D341Med (cell line): ENCODE results near the gene CCDC18.
"Not testable (repeated sequence)": the region's sequence is repeated elsewhere in the genome, so short reads cannot be mapped to it uniquely, and the experiment has no call there.

ENCODE experiments used
- DNase-seq: peaks from one replicate; pipeline ENCODE4 v3.0.0; 2012; ENCODE audit warnings: low spot score

CCDC18 gene

DNA sequence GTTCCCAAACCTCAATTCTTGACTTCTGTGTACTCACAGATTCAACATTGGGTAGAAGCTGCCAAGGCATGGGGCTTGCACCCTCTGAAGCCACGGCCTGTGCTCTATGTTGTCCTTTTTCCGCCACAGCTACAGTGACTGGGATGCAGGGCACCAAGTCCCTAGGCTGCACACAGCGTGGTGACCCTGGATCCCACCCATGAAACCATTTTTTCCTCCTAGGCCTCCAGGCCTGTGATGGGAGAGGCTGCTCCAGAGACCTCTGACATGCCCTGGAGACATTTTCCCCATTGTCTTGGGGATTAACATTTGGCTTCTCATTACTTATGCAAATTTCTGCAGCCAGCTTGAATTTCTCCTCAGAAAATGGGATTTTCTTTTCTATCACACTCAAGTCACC, 62.7 kb downstream of the CCDC18 start:
- not testable (repeated sequence) for DNase-seq

DNA sequence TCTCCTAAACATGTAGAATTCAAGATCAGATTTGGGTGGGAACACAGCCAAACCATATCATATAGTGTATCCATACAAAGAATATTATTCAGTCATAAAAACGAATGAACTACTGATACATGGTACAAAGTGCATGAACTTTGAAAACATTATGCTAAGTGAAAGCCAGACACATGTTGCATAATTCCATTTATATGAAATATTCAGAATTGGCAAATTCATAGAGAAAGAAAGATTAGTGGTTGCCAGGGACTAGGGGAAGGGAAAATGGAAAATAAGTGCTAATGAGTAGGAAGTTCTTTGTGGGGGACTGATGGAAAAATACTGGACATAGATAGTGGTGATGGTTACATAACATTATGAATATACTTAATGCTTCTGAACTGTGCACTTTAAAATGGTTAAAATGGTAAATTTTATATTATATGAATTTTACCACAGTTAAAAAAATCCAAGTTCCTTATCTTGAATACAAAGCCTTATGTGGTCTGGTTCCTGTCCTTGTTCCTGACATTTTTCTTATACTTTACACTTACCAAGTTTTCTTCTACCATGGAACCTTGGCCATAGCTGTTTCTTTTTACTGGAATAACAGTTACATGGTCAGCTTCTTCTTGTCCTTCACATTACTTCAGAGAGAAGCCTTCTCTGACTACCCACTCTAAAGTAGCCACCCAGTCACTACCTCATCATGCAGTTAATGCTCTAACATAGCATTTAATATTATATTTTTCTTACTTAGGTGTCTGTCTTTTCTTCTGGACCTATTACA, 64.0 kb downstream of the CCDC18 start:
- no peak for DNase-seq

DNA sequence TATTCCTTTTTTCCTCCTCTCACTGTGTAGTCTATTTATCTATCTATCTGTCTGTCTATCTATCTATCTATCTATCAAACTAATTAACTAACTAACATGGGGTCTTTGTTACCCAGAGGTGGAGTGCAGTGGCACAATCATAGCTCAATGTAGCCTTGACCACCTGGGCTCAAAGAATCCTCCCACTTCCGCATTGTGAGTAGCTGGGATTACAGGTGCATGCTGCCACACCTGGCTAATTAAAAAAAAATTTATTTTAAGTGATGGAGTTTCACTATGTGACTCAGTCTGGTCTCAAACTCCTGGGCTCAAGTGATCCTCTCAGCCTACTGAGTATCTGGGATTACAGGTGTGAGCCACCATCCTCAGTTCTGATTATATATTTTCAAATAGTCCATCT, 71.4 kb downstream of the CCDC18 start:
- DNase-seq: no peak

DNA sequence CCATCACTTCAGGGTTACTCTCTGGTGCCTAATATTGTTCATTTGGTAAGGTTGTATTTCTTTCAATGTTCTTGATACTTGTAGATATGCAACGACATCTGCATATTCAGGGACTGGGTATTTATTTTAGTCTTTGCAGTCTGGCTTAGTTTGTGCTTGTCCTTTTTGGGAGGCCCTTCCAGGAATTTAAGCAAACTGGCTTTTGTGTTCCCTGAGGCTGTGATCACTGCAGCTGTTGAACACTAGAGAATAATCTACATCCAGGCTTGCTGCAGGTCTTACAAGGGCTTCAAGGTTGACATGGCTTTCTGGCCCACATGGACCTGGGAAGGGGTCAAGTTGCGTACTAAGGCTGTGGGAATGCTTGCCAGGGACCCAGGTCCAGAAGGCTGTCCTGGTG, 72.1 kb downstream of the CCDC18 start:
- no peak for DNase-seq

DNA sequence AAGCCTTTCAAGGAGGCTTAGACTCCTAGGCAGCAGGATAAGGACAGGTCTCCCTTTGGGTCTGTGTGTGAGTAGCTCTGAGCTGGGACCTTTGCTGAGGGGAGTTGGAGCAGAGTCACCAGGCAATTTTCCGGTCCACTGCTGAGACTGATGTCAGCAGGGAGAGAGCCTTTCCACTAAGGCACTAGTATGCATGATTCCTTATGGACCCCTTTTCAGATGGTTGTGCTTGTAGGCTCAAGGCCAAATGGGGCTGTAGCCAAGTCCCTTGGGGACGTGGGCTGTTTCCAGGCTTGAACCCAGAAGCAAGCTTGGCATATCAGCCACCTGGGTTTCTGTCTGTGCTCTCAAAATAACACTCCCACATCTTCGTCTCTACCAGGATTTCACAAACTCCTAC, 73.0 kb downstream of the CCDC18 start:
- peak; percentile 18 for DNase-seq

DNA sequence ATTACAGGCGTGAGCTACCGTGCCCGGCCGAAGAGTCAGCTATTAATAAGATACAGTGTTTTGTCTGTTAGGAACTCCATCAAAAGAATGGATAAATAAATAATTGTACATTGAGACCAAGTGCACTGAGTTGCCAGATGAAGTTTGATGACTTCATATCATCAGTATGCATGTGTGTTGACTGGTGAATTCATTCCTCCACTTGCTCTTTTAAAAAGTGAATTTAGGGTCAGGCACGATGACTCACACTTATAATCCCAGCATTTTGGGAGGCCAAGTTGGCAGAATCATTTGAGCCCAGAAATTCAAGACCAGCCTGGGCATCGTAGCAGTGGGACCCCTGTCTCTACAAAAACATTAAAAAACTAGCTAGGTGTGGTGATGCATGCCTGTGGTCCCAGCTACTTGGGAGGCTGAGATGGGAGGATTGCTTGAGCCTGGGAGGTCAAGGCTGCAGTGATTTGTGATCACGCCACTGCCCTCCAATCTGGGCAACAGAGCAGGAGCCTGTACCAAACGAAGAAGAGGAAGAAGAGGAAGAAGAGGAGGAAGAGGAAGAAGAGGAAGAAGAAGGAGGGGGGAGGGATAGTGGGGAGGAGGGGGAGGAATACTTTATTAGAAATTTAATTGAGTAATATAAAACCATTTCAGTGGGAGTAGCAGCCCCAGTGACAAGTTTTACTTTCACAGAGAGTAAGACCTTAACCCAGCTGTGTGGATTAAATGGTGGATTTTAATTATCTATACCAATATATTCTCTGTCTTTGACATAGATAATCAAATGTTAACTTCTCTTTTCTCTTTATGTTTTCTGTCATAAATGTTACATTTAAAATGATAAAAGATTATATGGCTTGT, 74.9 kb downstream of the CCDC18 start:
- DNase-seq: no peak

DNA sequence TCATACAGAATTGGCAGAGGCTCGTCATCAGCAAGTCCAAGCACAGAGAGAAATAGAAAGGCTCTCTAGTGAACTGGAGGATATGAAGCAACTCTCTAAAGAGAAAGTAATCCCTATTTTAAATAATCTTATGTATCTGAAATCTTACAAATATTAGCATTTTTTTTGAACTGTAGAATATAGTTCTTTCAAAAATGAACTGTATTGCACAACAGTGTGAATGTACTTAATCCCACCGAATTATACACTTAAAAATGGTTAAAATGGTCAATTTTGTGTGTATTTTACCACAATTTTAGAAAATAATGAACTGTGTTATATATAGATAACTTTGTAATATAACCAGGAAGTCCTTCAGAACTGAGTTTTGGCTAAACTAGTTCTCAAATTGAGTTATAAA, 75.9 kb downstream of the CCDC18 start:
- no peak for DNase-seq

DNA sequence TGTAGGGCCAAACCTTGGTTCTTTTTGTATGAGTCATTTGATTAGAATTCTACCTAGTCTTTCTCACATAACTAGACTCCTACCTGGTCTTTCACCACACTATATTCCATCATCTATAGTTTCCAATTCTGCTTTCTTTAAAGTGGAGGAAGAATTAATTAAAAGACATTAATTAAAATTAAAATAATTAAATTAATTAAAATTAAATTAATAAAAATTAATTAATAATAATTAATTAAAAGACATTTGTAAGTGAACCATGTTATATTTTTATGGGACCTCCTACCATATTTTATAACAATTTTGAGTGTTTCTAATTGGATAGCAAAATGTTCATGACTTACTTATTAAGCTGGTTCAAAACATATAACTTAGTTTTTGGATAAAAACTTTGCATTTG, 77.4 kb downstream of the CCDC18 start:
- DNase-seq: no peak

DNA sequence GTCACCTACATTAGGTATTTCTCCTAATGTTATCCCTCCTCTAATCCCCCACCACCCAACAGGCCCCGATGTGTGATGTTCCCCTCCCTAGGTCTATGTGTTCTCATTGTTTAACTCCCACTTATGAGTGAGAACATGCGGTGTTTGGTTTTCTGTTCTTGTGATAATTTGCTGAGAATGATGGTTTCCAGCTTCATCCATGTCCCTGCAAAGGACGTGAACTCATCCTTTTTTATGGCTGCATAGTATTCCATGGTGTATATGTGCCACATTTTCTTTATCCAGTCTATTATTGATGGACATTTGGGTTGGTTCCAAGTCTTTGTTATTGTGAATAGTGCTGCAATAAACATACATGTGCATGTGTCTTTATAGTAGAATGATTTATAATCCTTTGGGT, 80.2 kb downstream of the CCDC18 start:
- not testable (repeated sequence) for DNase-seq

DNA sequence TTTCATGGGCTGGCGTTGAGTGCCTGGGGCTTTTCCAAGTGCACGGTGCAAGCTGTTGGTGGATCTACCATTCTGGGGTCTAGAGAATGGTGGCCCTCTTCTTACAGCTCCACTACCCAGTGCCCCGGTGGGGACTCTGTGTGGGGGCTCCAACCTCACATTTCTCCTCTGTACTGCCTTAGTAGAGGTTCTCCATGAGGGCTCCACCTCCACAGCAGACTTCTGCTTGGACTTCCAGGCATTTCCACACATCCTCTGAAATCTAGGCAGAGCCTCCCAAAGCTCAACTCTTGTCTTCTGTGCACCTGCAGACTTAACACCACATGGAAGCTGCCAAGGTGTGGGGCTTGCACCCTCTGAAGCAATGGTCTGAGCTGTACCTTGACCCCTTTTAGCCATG, 82.1 kb downstream of the CCDC18 start:
- DNase-seq: no peak

DNA sequence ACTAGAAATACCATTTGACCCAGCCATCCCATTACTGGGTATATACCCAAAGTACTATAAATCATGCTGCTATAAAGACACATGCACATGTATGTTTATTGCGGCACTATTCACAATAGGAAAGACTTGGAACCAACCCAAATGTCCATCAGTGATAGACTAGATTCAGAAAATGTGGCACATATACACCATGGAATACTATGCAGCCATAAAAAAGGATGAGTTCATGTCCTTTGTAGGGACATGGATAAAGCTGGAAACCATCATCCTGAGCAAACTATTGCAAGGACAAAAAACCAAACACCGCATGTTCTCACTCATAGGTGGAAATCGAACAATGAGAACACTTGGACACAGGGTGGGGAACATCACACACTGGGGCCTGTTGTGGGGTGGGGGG, 88.4 kb downstream of the CCDC18 start:
- not testable (repeated sequence) for DNase-seq

DNA sequence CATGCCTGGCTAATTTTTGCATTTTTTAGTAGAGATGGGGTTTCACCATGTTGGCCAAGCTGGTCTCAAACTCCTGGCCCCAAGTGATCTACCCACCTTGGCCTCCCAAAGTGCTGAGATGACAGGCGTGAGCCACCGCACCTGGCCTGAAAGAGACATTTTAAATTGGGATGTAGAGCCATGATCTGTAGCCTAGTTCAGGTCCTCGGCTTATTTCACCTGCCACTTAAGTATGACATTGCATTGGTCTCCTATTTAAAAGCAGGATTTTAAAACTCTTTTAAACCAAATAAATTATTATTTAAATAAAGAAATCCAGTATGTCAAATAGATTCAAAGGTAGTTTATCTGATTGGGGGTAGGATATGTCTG, 94.7 kb downstream of the CCDC18 start:
- not testable (repeated sequence) for DNase-seq

DNA sequence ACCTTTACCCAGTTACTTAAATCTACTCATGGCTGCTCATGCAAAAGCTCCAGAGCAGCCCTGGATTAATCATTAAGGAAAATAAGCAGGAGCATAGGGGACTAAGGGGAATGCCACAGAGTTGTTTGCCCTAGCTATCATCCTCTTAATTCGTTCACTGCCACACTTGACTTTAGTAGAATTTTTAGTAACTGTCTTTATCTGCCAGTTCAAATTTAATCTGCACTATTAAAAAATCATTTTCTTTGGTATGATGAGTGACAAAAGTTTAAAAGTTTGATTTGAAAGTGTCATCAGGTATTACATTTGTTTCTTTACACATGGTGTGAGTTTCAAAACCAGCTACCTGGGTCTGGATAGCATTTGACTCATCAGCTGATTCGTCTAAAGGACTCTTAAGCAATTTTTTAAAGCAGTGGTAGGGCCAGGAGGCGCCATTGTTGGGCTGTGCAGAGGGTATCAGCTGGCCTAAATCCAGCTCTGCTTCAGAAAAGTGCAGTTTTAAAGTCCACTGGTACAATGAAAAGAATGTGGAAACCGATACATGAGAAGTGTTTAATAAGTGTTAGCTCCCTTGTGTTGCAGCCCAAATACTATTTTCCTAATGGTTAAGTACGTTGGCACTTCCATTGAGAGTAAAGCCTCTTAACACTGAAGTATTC, 95.2 kb downstream of the CCDC18 start:
- no peak for DNase-seq

DNA sequence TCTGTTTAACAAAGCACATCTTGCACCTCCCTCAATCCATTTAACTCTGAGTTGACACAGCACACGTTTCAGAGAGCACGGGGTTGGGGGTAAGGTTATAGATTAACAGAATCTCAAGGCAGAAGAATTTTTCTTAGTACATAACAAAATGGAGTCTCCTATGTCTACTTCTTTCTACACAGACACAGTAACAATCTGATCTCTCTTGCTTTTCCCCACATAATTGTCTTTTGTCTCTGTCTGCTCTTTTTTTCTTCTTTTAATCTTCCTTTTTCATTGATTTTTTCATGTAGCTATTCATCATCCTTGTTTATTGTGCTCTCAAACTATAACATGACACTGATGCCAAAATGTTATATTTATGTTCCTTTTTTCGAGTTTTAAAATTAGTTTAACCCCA, 97.0 kb downstream of the CCDC18 start:
- DNase-seq: not testable (repeated sequence)

DNA sequence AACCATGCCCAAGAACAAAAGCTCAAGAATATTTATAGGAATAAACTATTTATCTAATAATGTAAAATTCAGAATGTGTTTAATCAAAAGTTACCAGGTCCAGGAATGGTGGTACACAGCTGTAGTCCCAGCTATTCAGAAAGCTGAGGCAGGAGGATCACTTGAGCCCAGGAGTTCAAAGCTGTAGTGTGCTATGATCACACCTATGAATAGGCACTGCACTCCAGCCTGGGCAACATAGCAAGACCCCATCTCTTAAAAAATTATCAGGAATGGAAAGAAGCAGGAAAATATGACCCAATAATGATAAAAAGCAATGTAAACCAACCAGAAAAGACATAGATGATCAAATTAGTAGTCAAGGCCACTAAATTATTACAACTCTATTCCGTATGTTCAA, 103.0 kb downstream of the CCDC18 start:
- no peak for DNase-seq

DNA sequence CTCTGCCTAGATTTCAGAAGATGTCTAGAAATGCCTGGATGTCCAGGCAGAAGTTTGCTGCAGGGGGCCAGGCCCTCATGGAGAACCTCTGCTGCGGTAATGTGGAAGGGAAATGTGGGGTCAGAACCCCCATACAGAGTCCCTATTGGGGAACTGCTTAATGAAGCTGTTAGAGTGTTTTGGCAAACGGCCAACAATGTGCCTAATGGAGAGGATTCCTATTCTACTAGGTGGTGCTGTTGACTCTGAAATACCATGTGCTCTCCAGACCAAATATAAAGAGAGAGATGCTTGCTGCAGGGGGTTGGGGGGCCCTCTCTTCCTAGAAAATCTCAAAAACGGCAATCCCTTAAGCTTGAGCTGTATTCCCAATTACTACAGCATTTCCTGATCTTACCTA, 108.0 kb downstream of the CCDC18 start:
- DNase-seq: no peak

DNA sequence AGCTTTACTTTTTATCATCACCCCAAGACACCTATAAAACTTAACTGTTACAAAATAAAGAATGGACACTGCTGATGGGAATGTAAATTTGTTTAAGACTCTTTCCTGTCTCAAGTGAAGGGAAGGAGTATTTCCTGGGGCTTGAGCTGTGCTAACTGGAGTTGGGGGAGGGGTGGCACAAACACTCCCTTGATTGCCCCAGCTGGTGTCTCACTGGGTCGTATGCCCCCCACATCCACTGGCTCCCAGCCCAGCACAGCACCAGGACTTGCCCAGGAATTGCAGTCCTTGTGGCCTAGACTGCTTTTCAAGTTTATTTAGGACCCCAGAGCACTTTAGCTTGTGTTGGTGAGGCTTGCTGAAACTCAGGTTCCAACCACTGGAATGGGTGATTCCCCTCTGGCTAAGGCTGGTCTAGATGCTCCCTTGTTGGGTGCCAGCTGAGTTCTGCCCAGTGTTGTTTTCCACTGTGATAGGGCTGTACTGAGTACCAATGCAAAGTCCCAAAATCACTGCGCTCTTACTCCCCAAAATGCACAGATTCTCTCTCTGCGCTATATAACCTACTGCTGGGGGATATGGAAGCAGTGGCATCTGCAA, 116.1 kb downstream of the CCDC18 start:
- no peak for DNase-seq

DNA sequence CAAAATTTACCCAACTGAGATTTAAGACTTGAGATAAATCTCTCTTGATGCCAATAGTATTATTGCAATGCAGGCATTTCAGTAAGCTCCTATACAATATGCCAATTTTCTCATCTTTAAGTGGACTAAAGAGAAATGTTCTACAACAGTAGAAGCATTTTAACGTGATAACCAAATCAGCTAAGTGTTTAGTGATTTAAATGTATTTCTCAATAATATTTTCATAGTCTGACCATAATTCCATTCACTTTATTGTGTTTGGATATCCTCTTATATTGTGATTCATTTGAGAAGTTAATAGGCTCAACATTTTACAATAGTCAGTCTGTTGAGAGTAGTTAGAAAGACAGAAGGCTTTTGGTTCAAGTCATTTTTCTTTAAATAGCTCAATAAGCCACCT, 120.6 kb downstream of the CCDC18 start:
- no peak for DNase-seq

DNA sequence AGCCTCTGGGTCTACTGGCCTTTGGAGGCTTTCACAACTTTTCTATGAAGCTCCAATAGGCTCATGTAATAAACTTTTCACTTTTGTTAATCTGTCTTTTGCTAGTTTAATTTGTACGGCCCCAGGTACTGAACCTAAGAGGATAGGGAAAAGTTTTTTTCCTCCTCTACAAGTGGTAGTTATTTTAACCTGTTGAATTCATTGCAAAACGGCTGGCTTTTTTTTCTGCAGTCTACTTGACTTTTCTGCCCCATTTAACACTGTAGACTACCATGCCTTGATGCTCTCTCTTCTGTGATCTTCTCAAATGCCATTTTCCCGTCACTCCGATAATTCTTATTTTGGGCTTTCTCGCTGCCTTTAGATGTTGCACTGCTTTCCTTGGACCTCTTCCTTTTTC, 121.6 kb downstream of the CCDC18 start:
- no peak for DNase-seq

DNA sequence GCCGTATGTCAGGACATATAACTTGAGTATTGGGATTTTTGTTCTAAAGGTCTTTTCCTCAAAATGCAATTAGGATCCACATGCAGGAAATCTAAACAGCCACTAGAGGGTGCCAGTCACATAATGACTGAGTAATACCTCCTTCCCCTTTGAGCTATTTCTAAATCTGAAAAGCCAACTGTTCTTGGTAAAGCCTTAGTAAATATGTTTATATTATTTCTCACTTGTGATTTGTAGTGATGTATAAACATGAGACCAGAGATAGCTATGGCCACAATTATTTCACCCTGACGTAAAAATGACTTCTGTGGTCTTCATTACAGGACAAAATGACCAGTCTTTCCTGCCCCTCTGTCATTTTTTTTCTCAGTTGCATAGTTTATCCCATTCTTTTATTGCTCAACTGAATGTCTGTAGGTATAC, 124.2 kb downstream of the CCDC18 start:
- peak; percentile 45 for DNase-seq

DNA sequence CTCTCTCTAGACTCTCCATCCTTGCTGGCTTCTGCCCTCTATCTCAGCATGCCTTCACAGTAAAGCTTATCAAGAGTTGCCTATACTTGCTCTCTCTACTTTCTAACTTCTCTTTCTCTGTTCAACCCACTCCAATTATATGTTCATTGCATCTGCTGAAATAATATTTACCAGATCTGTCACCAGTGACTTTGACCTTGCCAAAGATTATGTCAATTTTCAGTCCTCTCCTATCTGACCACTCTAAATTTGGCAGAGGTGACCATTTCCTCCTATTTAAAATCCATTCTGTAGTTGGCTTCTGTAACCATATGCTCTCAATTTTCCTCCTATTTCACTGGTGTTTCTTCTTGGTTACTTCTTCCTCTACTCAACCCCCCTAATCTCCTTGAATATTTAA, 126.4 kb downstream of the CCDC18 start:
- DNase-seq: no peak

DNA sequence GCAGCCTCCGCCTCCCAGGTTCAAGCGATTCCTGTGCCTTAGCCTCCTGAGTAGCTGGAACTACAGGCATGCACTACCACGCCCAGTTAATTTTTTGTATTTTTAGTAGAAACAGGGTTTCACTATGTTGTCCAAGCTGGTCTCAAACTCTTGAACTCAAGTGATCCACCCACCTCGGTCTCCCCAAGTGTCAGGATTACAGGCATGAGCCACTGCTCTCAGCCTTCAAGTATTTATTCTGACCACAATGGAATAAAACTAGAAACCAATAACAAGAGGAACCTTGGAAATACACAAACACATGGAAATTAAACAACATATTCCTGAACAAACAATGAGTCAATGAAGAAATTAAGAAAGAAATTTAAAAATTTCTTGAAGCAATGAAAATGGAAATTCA, 132.5 kb downstream of the CCDC18 start:
- no peak for DNase-seq

DNA sequence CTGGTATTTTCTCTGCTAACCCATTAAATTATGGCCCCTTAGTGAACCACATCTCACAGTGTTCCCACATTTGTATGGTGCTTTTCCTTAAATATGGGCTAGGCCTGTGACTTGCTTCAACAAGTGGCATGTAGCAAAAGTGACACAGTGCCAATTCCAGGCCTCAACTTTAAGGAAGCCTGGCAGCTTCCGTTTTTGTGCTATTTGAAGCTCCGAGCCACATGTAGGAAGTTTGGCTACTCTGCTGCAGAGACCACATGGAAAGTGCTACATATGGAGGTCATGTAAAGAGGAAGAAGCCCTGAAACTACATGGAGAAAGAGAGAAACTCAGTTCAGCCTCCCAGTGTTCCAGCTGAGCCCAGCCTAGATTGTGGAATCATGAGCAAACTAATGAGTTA, 136.7 kb downstream of the CCDC18 start:
- no peak for DNase-seq
